SK-N-SH (cell line): Measurements from ENCODE around the gene SCN4A. TPM values are rescaled to one million over a fixed set of nuclear protein-coding genes. Genes with fewer than 3 reads are reported as not detected.

ENCODE experiments used
- CTCF ChIA-PET: fragments of 300-600, 350-600 bp; formaldehyde crosslinking; extraction: SDS; loops from one replicate; lab custom pipeline; 2021; lab: Yijun Ruan, JAX
- POLR2A ChIA-PET: fragments of 350-600 bp; sonication (Branson Sonifier 250); formaldehyde crosslinking; extraction: SDS; loops from one replicate; lab custom pipeline; 2020; ENCODE audit warnings: antibody characterized with exemption, inconsistent platforms; lab: Yijun Ruan, JAX
- DNase-seq: peaks from one replicate; pipeline ENCODE4 v3.0.0; 2012
- H2AFZ ChIP-seq: fragments of 200-600 bp; sonication (generic); 2 replicates; pipeline ENCODE4 v1.8.1; 2016; ENCODE audit warnings: antibody characterized with exemption, mild to moderate bottlenecking, low read depth
- H3F3A ChIP-seq: fragments of 200-600 bp; sonication (generic); replicated peaks from 2 replicates; pipeline ENCODE3; 2016; ENCODE audit warnings: antibody characterized with exemption, mild to moderate bottlenecking; ENCODE audit not compliant: insufficient read depth
- H3K27ac ChIP-seq, 2 experiments: fragments of 200-500 bp in 1 of 2; fragments of 200-600 bp in 1 of 2; sonication (Bioruptor generic) in 1 of 2; sonication (generic), shearing (Covaris generic) in 1 of 2; 2 replicates each; pipeline versions ENCODE4 v1.5.1 to v1.6.1; 2014 to 2016; ENCODE audit warnings: low read depth in 2 of 2, inconsistent platforms in 1 of 2, low read length in 1 of 2, mild to moderate bottlenecking in 1 of 2, mixed read lengths in 1 of 2
- H3K27me3 ChIP-seq: fragments of 200-600 bp; sonication (generic), shearing (Covaris generic); 2 replicates; pipeline ENCODE4 v1.6.1; 2016; ENCODE audit warnings: mixed run types; ENCODE audit not compliant: insufficient read depth
- H3K36me3 ChIP-seq, 2 experiments: fragments of 200-500 bp in 1 of 2; fragments of 200-600 bp in 1 of 2; sonication (Bioruptor generic) in 1 of 2; sonication (generic) in 1 of 2; replicated peaks in 1 of 2; 2 replicates each; pipeline versions ENCODE3 to v1.5.1; 2014 to 2016; ENCODE audit warnings: low read length in 1 of 2, mild to moderate bottlenecking in 1 of 2; ENCODE audit not compliant: insufficient read depth in 2 of 2, control insufficient read depth in 1 of 2
- H3K4me1 ChIP-seq, 2 experiments: fragments of 200-500 bp in 1 of 2; fragments of 200-600 bp in 1 of 2; sonication (Bioruptor generic) in 1 of 2; sonication (generic), shearing (Covaris generic) in 1 of 2; 2 replicates each; pipeline versions ENCODE4 v1.5.1 to v1.6.1; 2014 to 2016; ENCODE audit warnings: low read depth in 1 of 2, low read length in 1 of 2, mixed run types in 1 of 2; ENCODE audit not compliant: insufficient read depth in 2 of 2, control insufficient read depth in 1 of 2
- H3K4me2 ChIP-seq: fragments of 200-600 bp; sonication (generic), shearing (Covaris generic); 2 replicates; pipeline ENCODE4 v1.6.1; 2017; ENCODE audit warnings: mixed run types
- H3K4me3 ChIP-seq, 2 experiments: fragments of 200-500 bp in 1 of 2; fragments of 200-600 bp in 1 of 2; sonication (Bioruptor generic) in 1 of 2; sonication (generic), shearing (Covaris generic) in 1 of 2; 2 replicates each; pipeline versions ENCODE4 v1.5.1 to v1.8.1; 2014 to 2016; ENCODE audit warnings: low read depth in 2 of 2, inconsistent platforms in 1 of 2, low read length in 1 of 2, mild to moderate bottlenecking in 1 of 2, mixed read lengths in 1 of 2, moderate library complexity in 1 of 2
- H3K79me2 ChIP-seq: fragments of 200-600 bp; sonication (generic); 2 replicates; pipeline ENCODE4 v1.8.1; 2017; ENCODE audit warnings: mild to moderate bottlenecking; ENCODE audit not compliant: insufficient read depth
- H3K9ac ChIP-seq: fragments of 200-600 bp; sonication (generic); 2 replicates; pipeline ENCODE4 v1.6.1; 2017; ENCODE audit warnings: mixed run types
- H3K9me2 ChIP-seq: fragments of 200-600 bp; sonication (generic); 2 replicates; pipeline ENCODE4 v1.6.1; 2017; ENCODE audit warnings: mixed run types
- H3K9me3 ChIP-seq: fragments of 200-600 bp; sonication (generic); 2 replicates; pipeline ENCODE4 v1.6.1; 2017; ENCODE audit warnings: mixed run types, mild to moderate bottlenecking, moderate library complexity
- H4K20me1 ChIP-seq: fragments of 200-600 bp; sonication (generic); 2 replicates; pipeline ENCODE4 v1.6.1; 2017; ENCODE audit warnings: mild to moderate bottlenecking, mixed run types; ENCODE audit not compliant: insufficient read depth
- CTCF ChIP-seq: fragments of 200-600 bp; sonication (generic); IDR thresholded peaks from 2 replicates; pipeline ENCODE4 v1.6.1; 2017; ENCODE audit warnings: antibody characterized with exemption, mild to moderate bottlenecking, moderate library complexity
- ELF1 ChIP-seq: IDR thresholded peaks from 2 replicates; pipeline ENCODE4 v1.4.0; 2012
- EP300 ChIP-seq, 2 experiments: IDR thresholded peaks; 2 replicates each; pipeline versions ENCODE4 v1.4.0 to v1.6.1; 2012; ENCODE audit warnings: borderline replicate concordance in 1 of 2, low read depth in 1 of 2, low read length in 1 of 2
- EZH2phosphoT487 ChIP-seq: fragments of 200-600 bp; sonication (generic); IDR thresholded peaks from 2 replicates; pipeline ENCODE4 v1.6.1; 2017; ENCODE audit warnings: low read depth, mixed run types, mild to moderate bottlenecking, antibody characterized with exemption, moderate library complexity, borderline replicate concordance
- FOXM1 ChIP-seq: IDR thresholded peaks from 2 replicates; pipeline ENCODE4 v1.4.0; 2012; ENCODE audit warnings: low read depth, mild to moderate bottlenecking
- JUND ChIP-seq: IDR thresholded peaks from 2 replicates; pipeline ENCODE4 v1.4.0; 2012
- MAX ChIP-seq: IDR thresholded peaks from 2 replicates; pipeline ENCODE4 v1.4.0; 2012; ENCODE audit warnings: low read depth
- MEF2A ChIP-seq: IDR thresholded peaks from 2 replicates; pipeline ENCODE4 v1.4.0; 2012; ENCODE audit warnings: low read depth, borderline replicate concordance
- PBX3 ChIP-seq: IDR thresholded peaks from 2 replicates; pipeline ENCODE4; 2012
- RCOR1 ChIP-seq: fragments of 150-350 bp; IDR thresholded peaks from 2 replicates; pipeline ENCODE4 v1.6.1; 2017; ENCODE audit warnings: antibody characterized with exemption, low read length
- SIN3A ChIP-seq: IDR thresholded peaks from 2 replicates; pipeline ENCODE4 v1.6.1; 2012; ENCODE audit warnings: low read depth, mild to moderate bottlenecking, low read length, moderate library complexity, borderline replicate concordance
- TAF1 ChIP-seq: IDR thresholded peaks from 2 replicates; pipeline ENCODE4 v1.6.1; 2012; ENCODE audit warnings: low read depth, mild to moderate bottlenecking, low read length, moderate library complexity, borderline replicate concordance
- TCF12 ChIP-seq: IDR thresholded peaks from 2 replicates; pipeline ENCODE4 v1.4.0; 2012
- USF2 ChIP-seq: fragments of 150-350 bp; IDR thresholded peaks from 2 replicates; pipeline ENCODE4 v1.6.1; 2017; ENCODE audit warnings: antibody characterized with exemption, low read length, low read depth, borderline replicate concordance
- YY1 ChIP-seq: IDR thresholded peaks from 2 replicates; pipeline ENCODE4 v1.4.0; 2012; ENCODE audit warnings: low read depth, mild to moderate bottlenecking
- WGBS: methylation state at CpG from one replicate; pipeline ENCODE4 v1.1.6; 2017; ENCODE audit warnings: low lambda C conversion rate; 5-methylcytosine and 5-hydroxymethylcytosine counted together
- polyA plus RNA-seq, 3 experiments: library from polyadenylated mRNA; depleted of rRNA; stranded (reverse); fragments of >200 nt; gene quantifications; 2 replicates each; pipeline ENCODE4 v1.2.3, GENCODE V29; 2012

The SCN4A gene
- polyA plus RNA-seq, 1 of the 3 experiments (the other 2 are of a cell fraction): not detected

- H3K4me1 ChIP-seq: peaks cover 0 to 13% of the 10 kb centered on the region in 2 experiments; a peak in 1 of 4 replicates
- WGBS: 84% methylated on average over 5 of the region's 5 CpGs
- H3K27ac ChIP-seq: no peak overlapping the region
- no peak overlapping the region for H3K4me2 ChIP-seq
- H2AFZ ChIP-seq: no peak overlapping the region
- 0 out of 2 replicates have a peak, but pooled peaks cover 6% of the 10 kb centered on the region for H3K27me3 ChIP-seq
- ChIA-PET POLR2A (no interaction called here), CTCF (interaction anchor here (0.7 to 7.9 kb wide), 12 partner anchors 10 to 177 kb away, joined by 3 to 69 read pairs (median 4); partner anchors contain the start of genes CSHL1 and GH1)
- no peak overlapping the region for H3K4me3 ChIP-seq
- no peak for DNase-seq
- no peaks in the 10 kb centered on the region for H3K36me3 ChIP-seq
- no peaks in the 10 kb centered on the region for H3K79me2 ChIP-seq
- no peaks in the 10 kb centered on the region for H3K9me3 ChIP-seq
- TF ChIP-seq USF2: no peak
- TF ChIP-seq TAF1: no peak
- TF ChIP-seq RCOR1: no peak
- no peak for TF ChIP-seq JUND
- TF ChIP-seq MEF2A: no peak
- TF ChIP-seq MAX: no peak
- no peak for TF ChIP-seq EP300 (IDR thresholded peaks at IDR 0.05; ENCODE audit: borderline replicate concordance in 1 of 2, low read depth in 1 of 2, low read length in 1 of 2)
- TF ChIP-seq YY1: no peak
- TF ChIP-seq FOXM1: no peak
- TF ChIP-seq TCF12: no peak
- TF ChIP-seq SIN3A: no peak
- no peak for TF ChIP-seq EZH2phosphoT487
- no peak for TF ChIP-seq CTCF
- no peak for TF ChIP-seq ELF1
- no peak for TF ChIP-seq PBX3
- no peaks in the 10 kb centered on the region for H4K20me1 ChIP-seq
- H3K9me2 ChIP-seq: no peaks in the 10 kb centered on the region
- no peaks in the 10 kb centered on the region for H3F3A ChIP-seq
- no peak overlapping the region for H3K9ac ChIP-seq
Observed at GRCh38 chr17:63956296-63956920, 16.3 kb downstream of the SCN4A start.
